HEK293 (cell line): Measurements from ENCODE around the gene DPH2.
A peak's percentile ranks its signal among the peaks of the same experiment; 100 is the strongest.

Source experiments
- CTCF ChIA-PET: fragments of 350-600 bp; formaldehyde crosslinking; extraction: SDS; loops from one replicate; lab custom pipeline; 2021; ENCODE audit warnings: antibody characterized with exemption; lab: Yijun Ruan, JAX
- POLR2A ChIA-PET: fragments of 300-600 bp; formaldehyde crosslinking; extraction: SDS; loops from one replicate; lab custom pipeline; 2020; ENCODE audit warnings: antibody characterized with exemption, inconsistent platforms; lab: Yijun Ruan, JAX
- H3K27ac ChIP-seq: fragments of 200-500 bp; sonication (Bioruptor generic); 2 replicates; pipeline ENCODE4 v1.5.1; 2014; ENCODE audit warnings: low read depth, low read length, control low read depth, inconsistent platforms; ENCODE audit errors: extremely low read depth
- H3K36me3 ChIP-seq, 2 experiments: fragments of 200-500 bp in 1 of 2; sonication (Bioruptor generic) in 1 of 2; 1 replicate in 1 of 2; 2 replicates in 1 of 2; pipeline ENCODE4 v1.5.1; 2014 to 2017; ENCODE audit warnings: inconsistent platforms in 2 of 2, low read length in 2 of 2; ENCODE audit not compliant: control insufficient read depth in 2 of 2, insufficient read depth in 1 of 2
- H3K4me1 ChIP-seq: fragments of 200-500 bp; sonication (Bioruptor generic); 2 replicates; pipeline ENCODE4 v1.5.1; 2014; ENCODE audit warnings: mild to moderate bottlenecking, low read length, inconsistent platforms; ENCODE audit not compliant: control insufficient read depth, insufficient read depth
- H3K4me3 ChIP-seq: 2 replicates; pipeline ENCODE4 v1.5.1; 2011; ENCODE audit warnings: low read depth, mild to moderate bottlenecking, control low read depth, low read length, moderate library complexity
- H3K9me3 ChIP-seq: fragments of 200-500 bp; sonication (Bioruptor generic); 2 replicates; pipeline ENCODE4 v1.5.1; 2014; ENCODE audit warnings: low read depth, low read length, inconsistent platforms; ENCODE audit not compliant: control insufficient read depth, insufficient read depth
- ATF2 ChIP-seq: fragments of 450-650 bp; formaldehyde crosslinking; IDR thresholded peaks from 2 replicates; pipeline ENCODE4 v1.5.1; 2016; ENCODE audit warnings: missing biosample characterization, missing genetic modification characterization, low read depth
- BCL11A ChIP-seq: fragments of 450-650 bp; formaldehyde crosslinking; IDR thresholded peaks from 2 replicates; pipeline ENCODE4 v1.5.1; 2016; ENCODE audit warnings: low read depth, missing biosample characterization, missing genetic modification characterization
- CTCF ChIP-seq: fragments of 450-650 bp; formaldehyde crosslinking; IDR thresholded peaks from 2 replicates; pipeline ENCODE4 v1.5.1; 2016; ENCODE audit warnings: missing biosample characterization, missing genetic modification characterization
- GLIS1 ChIP-seq: fragments of 450-650 bp; formaldehyde crosslinking; IDR thresholded peaks from 2 replicates; pipeline ENCODE4 v1.5.1; 2016; ENCODE audit warnings: missing biosample characterization, missing genetic modification characterization
- HOXC10 ChIP-seq: sonication (generic); formaldehyde crosslinking; IDR thresholded peaks from 2 replicates; pipeline ENCODE4 v1.8.1; 2023; ENCODE audit warnings: mild to moderate bottlenecking, missing genetic modification reagents
- IKZF3 ChIP-seq: fragments of 450-650 bp; IDR thresholded peaks from 2 replicates; pipeline ENCODE4 v1.5.0; 2018; ENCODE audit warnings: missing biosample characterization, mild to moderate bottlenecking, missing genetic modification characterization, moderate library complexity
- KLF8 ChIP-seq: fragments of 450-650 bp; formaldehyde crosslinking; IDR thresholded peaks from 2 replicates; pipeline ENCODE4 v1.5.1; 2016; ENCODE audit warnings: missing biosample characterization, missing genetic modification characterization
- PATZ1 ChIP-seq: fragments of 450-650 bp; formaldehyde crosslinking; IDR thresholded peaks from 2 replicates; pipeline ENCODE4 v1.5.1; 2016; ENCODE audit warnings: missing biosample characterization, missing genetic modification characterization
- PRDM10 ChIP-seq: fragments of 450-650 bp; formaldehyde crosslinking; IDR thresholded peaks from 2 replicates; pipeline ENCODE4 v1.5.1; 2016; ENCODE audit warnings: missing biosample characterization, missing genetic modification characterization
- ZBTB48 ChIP-seq: fragments of 450-650 bp; formaldehyde crosslinking; IDR thresholded peaks from 2 replicates; pipeline ENCODE4 v1.5.1; 2016; ENCODE audit warnings: missing biosample characterization, missing genetic modification characterization
- ZFP37 ChIP-seq: fragments of 450-650 bp; formaldehyde crosslinking; IDR thresholded peaks from 2 replicates; pipeline ENCODE4 v1.5.1; 2016; ENCODE audit warnings: missing biosample characterization, missing genetic modification characterization
- ZNF121 ChIP-seq: fragments of 450-650 bp; formaldehyde crosslinking; IDR thresholded peaks from 2 replicates; pipeline ENCODE4 v1.5.1; 2016; ENCODE audit warnings: missing biosample characterization, missing genetic modification characterization
- ZNF19 ChIP-seq: fragments of 450-650 bp; formaldehyde crosslinking; IDR thresholded peaks from 2 replicates; pipeline ENCODE4; 2016; ENCODE audit warnings: missing biosample characterization, missing genetic modification characterization, low read depth
- ZNF2 ChIP-seq: fragments of 450-650 bp; formaldehyde crosslinking; IDR thresholded peaks from 2 replicates; pipeline ENCODE4 v1.5.1; 2016; ENCODE audit warnings: missing biosample characterization, missing genetic modification characterization
- ZNF214 ChIP-seq: fragments of 450-650 bp; formaldehyde crosslinking; IDR thresholded peaks from 2 replicates; pipeline ENCODE4 v1.5.1; 2017; ENCODE audit warnings: missing biosample characterization, mild to moderate bottlenecking, missing genetic modification characterization, borderline replicate concordance
- ZNF23 ChIP-seq: fragments of 450-650 bp; formaldehyde crosslinking; IDR thresholded peaks from 2 replicates; pipeline ENCODE4 v1.5.1; 2016; ENCODE audit warnings: missing biosample characterization, missing genetic modification characterization, borderline replicate concordance
- ZNF335 ChIP-seq: fragments of 450-650 bp; formaldehyde crosslinking; conservative IDR thresholded peaks from 2 replicates; pipeline ENCODE4 v1.5.1; 2016; ENCODE audit warnings: missing biosample characterization, missing genetic modification characterization
- ZNF341 ChIP-seq: fragments of 450-650 bp; formaldehyde crosslinking; IDR thresholded peaks from 2 replicates; pipeline ENCODE4; 2016; ENCODE audit warnings: low read depth, missing biosample characterization, missing genetic modification characterization
- ZNF366 ChIP-seq: fragments of 450-650 bp; formaldehyde crosslinking; conservative IDR thresholded peaks from 2 replicates; pipeline ENCODE4 v1.5.1; 2016; ENCODE audit warnings: missing biosample characterization, missing genetic modification characterization
- ZNF501 ChIP-seq: fragments of 450-650 bp; formaldehyde crosslinking; IDR thresholded peaks from 2 replicates; pipeline ENCODE4 v1.5.1; 2016; ENCODE audit warnings: missing biosample characterization, missing genetic modification characterization
- ZNF521 ChIP-seq: fragments of 450-650 bp; formaldehyde crosslinking; IDR thresholded peaks from 2 replicates; pipeline ENCODE4 v1.5.1; 2017; ENCODE audit warnings: missing biosample characterization, mild to moderate bottlenecking, missing genetic modification characterization
- ZNF548 ChIP-seq: fragments of 450-650 bp; formaldehyde crosslinking; IDR thresholded peaks from 2 replicates; pipeline ENCODE4 v1.5.1; 2016; ENCODE audit warnings: missing biosample characterization, missing genetic modification characterization
- ZNF596 ChIP-seq: fragments of 450-650 bp; IDR thresholded peaks from 2 replicates; pipeline ENCODE4 v1.5.0; 2018; ENCODE audit warnings: missing biosample characterization, mild to moderate bottlenecking, missing genetic modification characterization, moderate library complexity
- ZNF600 ChIP-seq: fragments of 450-650 bp; formaldehyde crosslinking; IDR thresholded peaks from 2 replicates; pipeline ENCODE4 v1.5.1; 2016; ENCODE audit warnings: missing biosample characterization, missing genetic modification characterization
- ZNF654 ChIP-seq: fragments of 450-650 bp; formaldehyde crosslinking; IDR thresholded peaks from 2 replicates; pipeline ENCODE4 v1.5.1; 2016; ENCODE audit warnings: low read depth, missing biosample characterization, missing genetic modification characterization
- TF ChIP-seq, protein P1 (sequence below): fragments of 450-650 bp; formaldehyde crosslinking; IDR thresholded peaks from 2 replicates; pipeline ENCODE4 v1.5.1; 2017; ENCODE audit warnings: missing biosample characterization, mild to moderate bottlenecking, missing genetic modification characterization, moderate library complexity

Gene DPH2

DNA sequence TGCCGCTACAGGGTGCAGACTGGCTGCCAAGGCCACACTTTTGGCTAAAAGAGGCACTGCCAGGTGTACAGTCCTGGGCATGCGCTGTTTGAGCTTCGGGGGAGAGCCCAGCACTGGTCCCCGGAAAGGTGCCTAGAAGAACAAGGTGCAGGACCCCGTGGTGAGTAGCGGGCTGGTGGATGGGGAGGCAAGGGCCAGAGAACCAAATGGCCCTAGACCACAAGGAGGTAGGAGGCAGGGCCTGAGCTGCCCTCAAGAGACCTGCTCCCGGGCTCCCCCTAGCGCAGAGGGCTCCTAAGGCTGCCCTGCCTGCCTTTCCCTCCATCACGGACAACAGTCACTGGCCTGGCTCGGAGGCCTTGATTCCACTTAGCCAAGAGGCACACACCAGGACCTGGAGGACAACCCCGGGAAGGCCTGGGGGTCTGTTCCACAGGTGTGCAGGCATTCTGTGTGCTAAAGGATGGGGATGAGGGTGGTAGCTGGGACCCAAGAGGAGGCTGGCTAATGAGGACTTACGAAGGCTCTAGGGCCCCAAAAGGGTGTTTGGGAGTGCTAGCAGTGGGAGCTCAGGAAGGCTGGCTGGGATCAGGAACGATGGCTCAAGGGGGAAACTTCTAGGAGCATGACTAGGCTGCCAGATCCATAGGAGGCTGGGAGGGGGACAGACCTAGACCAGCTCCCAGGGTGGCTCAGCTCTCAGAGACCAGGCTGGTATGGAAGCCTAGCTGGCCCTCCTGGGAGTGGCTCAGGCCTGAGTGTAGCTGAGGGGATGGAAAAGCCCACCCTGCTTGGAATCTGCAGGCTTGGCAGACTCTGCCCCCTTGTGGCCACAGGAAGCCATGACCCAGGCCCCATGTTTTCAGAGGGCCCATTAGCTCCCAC, 35.5 kb upstream of the DPH2 start:
- CTCF ChIA-PET, result interaction anchor here (0.6 to 12.4 kb wide), 90 partner anchors 9 to 719 kb away, joined by 3 to 555 read pairs (median 4); partner anchors contain the start of genes DPH2, IPO13, KDM4A and SLC6A9
- peak overlapping the region; percentile 7; the same call in 1 of the 2 replicates for H3K27ac ChIP-seq
- no peak overlapping the region for H3K4me3 ChIP-seq
- no peaks in the 10 kb centered on the region for H3K9me3 ChIP-seq
- POLR2A ChIA-PET, result interaction anchor here (1.0 to 1.5 kb wide), 6 partner anchors 12 to 284 kb away, joined by 4 to 17 read pairs (median 6); partner anchors contain the start of genes IPO13 and KDM4A
- peaks cover 0 to 9% of the 10 kb centered on the region in 2 experiments; a peak in 1 of 3 replicates for H3K36me3 ChIP-seq
- peaks cover 3% of the 10 kb centered on the region; the same call in 1 of the 2 replicates for H3K4me1 ChIP-seq
- TF ChIP-seq BCL11A (tag by site-specific recombination), result 0 out of 2 replicates have a peak, but pooled peaks have one; percentile 12
- 0 out of 2 replicates have a peak, but pooled peaks have one; percentile 26 for TF ChIP-seq KLF8 (tag by site-specific recombination)
- TF ChIP-seq ZNF19 (tag by site-specific recombination), result no peak
- TF ChIP-seq ZNF596, result no peak
- peak; percentile 85 for TF ChIP-seq ZNF654
- TF ChIP-seq GLIS1, result peak; percentile 8; the same call in 1 of the 2 replicates
- peak; percentile 62; the same call in 1 of the 2 replicates for TF ChIP-seq ZNF121
- 0 out of 2 replicates have a peak, but pooled peaks have one; percentile 28 for TF ChIP-seq HOXC10 (CRISPR knock-in tag)
- TF ChIP-seq IKZF3 (tag by site-specific recombination), result peak; percentile 63; the same call in 1 of the 2 replicates
- no peak for TF ChIP-seq ZNF214 (tag by site-specific recombination)
- 0 out of 2 replicates have a peak, but pooled peaks have one; percentile 22 for TF ChIP-seq ZFP37 (tag by site-specific recombination)
- 0 out of 2 replicates have a peak, but pooled peaks have one; percentile 5 for TF ChIP-seq ZNF501 (tag by site-specific recombination)
- TF ChIP-seq ZNF600, result peak; percentile 78
- TF ChIP-seq ATF2 (tag by site-specific recombination), result no peak
- TF ChIP-seq ZNF366 (tag by site-specific recombination), result peak; percentile 82
- 0 out of 2 replicates have a peak, but pooled peaks have one; percentile 11 for TF ChIP-seq ZBTB48 (tag by site-specific recombination)
- peak; percentile 72 for TF ChIP-seq ZNF2 (tag by site-specific recombination)
- no peak for TF ChIP-seq ZNF548 (tag by site-specific recombination)
- peak; percentile 70 for TF ChIP-seq ZNF335 (tag by site-specific recombination)
- TF ChIP-seq ZNF23 (tag by site-specific recombination), result no peak
- peak; percentile 63 for TF ChIP-seq ZNF341 (tag by site-specific recombination)
- peak; percentile 88 for TF ChIP-seq PRDM10 (tag by site-specific recombination)
- TF ChIP-seq CTCF, result peak; percentile 75
- peak; percentile 28 for TF ChIP-seq PATZ1 (tag by site-specific recombination)
- TF ChIP-seq, protein P1, sequence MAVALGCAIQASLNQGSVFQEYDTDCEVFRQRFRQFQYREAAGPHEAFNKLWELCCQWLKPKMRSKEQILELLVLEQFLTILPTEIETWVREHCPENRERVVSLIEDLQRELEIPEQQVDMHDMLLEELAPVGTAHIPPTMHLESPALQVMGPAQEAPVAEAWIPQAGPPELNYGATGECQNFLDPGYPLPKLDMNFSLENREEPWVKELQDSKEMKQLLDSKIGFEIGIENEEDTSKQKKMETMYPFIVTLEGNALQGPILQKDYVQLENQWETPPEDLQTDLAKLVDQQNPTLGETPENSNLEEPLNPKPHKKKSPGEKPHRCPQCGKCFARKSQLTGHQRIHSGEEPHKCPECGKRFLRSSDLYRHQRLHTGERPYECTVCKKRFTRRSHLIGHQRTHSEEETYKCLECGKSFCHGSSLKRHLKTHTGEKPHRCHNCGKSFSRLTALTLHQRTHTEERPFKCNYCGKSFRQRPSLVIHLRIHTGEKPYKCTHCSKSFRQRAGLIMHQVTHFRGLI (tag by site-specific recombination), result no peak
- no peak for TF ChIP-seq ZNF521 (tag by site-specific recombination)
